NCI-H69 (cell line): ENCODE data around the gene CELF5.
"Not testable (repeated sequence)": the region's sequence is repeated elsewhere in the genome, so short reads cannot be mapped to it uniquely, and the experiment has no call there.

ENCODE experiments used
- DNase-seq: peaks from one replicate; lab custom pipeline; 2025; lab: John Stamatoyannopoulos, UW

CELF5 gene

DNA sequence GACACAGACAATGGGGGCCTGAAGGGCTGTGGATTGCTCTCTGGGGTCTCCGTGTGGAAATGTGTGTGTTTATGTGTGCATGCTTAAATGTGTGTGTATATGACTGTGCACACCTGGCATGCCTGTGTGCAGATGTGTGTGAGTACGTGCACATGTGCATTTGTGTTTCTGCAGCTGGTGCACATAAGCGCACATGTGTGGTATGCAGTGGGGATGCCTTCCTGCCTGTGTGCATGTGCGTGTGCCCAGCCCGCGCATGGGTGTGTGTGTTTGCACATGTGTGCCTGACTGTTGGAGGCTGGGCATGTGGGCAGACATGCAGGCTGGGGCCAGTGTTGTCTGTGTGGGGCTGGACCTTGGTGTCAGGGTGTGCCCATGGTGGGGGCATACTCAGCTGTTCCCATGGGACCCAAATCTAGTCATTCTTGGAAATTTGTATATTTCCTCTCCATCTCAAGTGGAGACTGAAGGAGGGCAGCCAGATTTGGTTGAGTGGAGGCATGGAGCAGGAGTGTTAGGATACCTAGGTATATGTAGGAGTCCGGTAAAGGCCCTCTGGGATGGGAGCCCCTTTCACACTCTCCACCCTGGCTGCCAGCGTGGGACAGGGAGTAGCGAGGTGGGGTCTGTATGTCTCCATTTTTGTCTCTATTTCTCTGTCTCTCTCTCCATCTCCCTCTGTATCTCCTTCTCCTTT, 49.9 kb downstream of the CELF5 start:
- no peak for DNase-seq

DNA sequence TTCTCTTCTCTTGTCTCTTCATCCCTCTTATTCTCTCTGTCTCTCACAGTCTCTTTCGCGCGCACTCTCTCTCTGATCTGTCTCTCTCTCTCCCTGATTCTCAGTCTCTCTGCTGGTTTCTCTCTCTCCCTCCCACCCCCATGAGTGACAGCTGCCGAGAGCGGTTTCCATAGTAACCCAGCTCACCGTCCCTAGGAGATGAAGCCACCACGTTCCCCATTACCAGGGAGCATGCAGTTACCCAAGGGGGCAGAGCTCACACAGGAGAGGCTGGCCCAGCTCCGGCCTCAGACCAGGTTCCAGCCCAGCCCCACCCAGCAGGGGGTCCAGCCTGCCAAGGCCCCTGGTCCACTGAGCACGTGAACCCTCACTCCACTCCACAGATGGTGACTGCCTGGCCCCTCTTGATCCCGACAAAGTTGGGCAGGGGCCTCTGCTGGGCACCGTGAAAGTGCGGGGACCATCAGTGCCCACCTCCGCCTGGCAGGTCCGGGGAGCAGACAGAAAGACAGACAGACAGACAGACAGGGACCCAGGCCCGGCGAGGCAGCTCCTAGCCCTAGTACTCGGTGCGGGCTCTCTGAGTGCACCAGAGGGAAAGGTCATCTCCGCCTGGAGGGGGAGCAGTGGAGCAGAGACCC, 50.6 kb downstream of the CELF5 start:
- DNase-seq: peak; percentile 60

DNA sequence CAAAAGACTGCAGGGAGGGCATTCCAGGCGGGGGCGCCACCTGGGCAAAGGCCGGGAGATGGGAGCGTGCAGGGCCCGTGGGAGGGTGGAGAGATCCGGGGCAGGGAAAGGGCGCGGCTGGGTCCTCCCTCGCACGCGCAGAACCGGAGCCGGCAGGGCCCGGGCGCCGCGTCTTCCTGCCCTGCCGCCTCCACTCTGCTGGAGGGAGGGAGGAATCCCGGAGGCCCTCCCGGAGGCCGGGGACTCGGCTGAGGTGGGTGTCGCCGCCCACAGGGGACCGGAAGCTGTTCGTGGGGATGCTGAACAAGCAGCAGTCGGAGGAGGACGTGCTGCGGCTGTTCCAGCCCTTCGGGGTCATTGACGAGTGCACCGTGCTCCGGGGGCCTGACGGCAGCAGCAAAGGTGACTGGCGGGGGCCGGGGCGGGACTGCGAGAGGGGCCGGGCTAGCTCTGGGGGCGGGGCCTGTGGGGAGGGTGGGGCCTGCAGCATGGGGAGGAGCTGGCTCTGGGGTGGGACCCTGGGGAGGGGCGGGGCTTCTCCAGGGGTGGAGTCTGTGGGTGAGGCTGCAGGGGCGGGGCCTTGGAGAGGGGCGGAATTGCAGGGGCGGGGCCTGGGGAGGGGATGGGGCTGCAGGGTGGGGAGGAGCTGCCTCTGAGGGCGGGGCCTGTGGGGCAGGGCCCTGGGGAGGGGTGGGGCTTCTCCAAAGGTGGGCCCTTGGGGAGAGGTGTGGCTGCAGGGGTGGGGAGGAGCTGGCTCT, 51.3 kb downstream of the CELF5 start:
- DNase-seq: peak; percentile 96

DNA sequence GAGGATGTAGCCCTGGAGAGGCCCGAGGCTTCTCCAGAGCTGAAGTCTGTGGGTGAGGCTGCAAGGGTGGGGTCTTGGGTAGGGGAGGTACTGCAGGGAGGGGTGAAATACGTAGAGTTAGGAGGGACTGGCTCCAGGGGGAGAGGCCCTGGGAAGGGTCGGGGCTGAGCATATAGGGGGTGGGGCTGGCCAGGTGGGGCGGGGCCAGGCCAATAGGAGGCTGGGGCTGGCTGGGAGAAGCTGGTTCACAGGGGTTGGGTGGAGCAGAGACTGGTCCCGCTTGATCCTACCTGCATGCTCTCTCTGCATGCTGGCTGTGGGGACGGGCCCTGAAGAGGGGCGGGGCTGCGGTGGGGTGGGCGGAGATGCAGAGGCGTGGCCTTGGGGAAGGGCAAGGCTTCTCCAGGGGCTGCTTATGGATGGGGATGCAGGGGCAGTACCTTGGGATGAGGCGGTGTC, 51.9 kb downstream of the CELF5 start:
- DNase-seq: no peak

DNA sequence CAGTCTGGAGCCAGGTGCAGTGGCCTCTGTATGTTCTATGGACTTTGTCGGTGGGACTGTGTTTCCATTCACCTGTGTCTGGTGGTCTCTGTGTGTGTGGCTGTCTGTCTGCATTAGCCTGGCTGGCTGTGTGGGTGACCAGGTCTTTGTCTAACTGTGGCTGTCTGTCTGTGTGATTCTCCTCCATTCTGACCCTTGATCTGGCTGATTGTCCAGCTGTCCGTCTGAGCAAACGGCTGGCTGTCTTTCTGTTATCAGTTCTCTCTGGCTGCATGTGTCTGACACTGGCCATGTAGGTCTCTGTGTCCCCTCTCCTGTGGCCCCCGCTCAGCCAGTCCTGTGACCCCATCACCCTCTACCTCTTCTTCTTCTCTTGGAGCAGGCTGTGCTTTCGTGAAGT, 53.2 kb downstream of the CELF5 start:
- no peak for DNase-seq

DNA sequence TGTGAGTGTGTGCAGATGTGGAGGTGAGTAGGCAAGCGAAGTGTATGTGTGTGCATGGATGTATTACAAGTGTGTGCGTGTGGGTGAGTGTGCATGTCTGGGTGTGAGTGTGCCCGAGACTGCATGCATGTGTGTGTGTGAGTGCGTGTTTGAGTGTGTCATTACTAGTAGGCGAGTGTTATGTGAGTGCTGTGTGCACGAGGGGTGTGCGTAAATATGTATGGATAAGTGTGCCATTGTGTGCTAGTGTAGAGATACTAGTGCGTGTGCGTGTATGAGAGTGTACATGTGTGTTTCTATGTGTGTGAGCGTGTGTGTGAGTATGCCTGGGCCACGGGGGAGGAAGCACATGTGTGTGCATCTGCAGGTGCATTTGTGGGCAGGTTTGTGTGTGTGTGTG, 53.8 kb downstream of the CELF5 start:
- DNase-seq: no peak

DNA sequence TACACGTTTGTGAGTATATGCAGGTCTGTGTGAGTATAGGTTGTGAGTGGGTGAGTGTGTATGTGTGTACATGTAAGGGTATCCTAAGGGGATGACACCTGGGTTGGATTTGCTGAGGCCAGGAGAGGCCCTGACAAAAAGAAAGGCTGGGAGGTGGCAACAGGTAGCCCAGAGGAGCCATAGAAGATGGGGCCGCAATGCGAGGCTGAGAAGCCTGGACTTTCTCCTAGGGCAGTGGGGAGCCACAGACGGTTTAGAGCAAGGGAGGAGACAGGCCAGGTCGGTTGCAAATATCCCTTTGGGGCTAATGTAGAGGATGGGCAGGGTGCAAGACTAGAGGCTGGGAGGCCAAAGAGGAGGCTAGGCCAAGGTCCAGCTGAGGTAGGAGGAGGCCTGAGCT, 54.3 kb downstream of the CELF5 start:
- DNase-seq: no peak

DNA sequence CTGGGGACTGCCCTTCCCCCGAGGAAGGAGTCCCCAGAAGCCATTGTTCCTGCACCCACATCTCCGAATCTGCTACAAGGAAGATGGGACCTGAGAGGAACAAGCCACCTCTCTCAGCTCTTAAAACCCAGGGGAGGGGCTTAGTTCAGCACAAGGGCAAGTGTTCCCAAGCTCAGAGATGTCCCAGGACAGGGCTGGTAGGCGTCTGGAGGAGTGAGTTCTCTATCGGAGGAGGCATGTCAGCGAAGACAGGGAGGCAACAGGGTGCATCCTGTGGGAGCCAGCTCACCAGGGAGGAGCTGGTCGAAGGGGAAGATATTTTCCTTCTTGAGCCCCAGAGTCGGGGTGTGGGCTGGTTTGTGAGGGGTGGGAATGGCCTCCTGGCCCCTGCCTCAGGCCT, 54.8 kb downstream of the CELF5 start:
- DNase-seq: no peak

DNA sequence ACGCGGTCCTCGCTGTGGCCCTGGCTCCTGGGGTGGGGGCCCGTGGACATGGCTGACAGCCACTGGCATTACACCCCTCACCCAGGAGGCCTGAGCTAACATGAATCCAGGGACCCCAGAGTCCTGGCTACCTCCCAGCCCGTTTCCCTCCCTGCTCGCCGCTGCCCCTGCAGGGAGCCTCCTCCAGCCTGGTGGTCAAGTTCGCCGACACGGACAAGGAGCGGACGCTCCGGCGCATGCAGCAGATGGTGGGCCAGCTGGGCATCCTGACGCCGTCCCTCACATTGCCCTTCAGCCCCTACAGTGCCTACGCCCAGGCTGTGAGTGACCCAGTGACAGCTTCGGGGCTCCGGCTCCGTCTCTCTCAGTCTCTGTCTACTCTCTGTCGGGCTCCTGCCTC, 56.6 kb downstream of the CELF5 start:
- DNase-seq: no peak

DNA sequence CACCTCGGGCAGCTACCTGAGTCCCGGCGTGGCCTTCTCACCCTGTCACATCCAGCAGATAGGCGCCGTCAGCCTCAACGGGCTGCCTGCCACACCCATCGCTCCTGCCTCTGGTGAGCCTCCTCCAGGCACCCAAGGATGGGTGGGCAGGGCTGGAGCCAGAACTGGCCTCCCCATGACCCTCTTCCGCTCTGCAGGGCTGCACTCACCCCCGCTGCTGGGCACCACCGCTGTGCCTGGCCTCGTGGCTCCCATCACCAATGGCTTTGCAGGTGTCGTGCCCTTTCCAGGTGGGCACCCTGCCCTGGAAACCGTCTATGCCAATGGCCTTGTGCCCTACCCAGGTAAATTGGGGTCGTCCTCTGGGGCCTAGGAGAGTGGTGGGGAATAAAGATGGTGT, 57.7 kb downstream of the CELF5 start:
- no peak for DNase-seq

DNA sequence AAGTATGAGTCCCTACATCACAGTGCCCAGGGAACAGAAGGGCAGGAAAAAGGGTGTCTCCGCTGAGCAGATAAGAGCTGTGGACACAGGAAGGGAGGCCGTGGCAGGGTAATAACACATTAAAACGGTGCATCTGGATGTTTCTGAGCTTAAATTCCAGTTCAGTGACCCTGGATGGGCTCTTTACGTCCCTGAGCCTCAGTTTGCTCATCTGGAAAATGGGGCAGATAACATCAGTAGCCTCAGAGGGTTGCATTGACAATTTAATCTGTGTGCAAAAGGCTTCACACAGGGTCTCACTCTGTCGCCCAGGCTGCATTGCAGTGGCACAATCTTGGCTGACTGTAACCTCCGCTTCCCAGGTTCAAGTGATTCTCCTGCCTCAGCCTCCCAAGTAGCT, 58.1 kb downstream of the CELF5 start:
- no peak for DNase-seq

DNA sequence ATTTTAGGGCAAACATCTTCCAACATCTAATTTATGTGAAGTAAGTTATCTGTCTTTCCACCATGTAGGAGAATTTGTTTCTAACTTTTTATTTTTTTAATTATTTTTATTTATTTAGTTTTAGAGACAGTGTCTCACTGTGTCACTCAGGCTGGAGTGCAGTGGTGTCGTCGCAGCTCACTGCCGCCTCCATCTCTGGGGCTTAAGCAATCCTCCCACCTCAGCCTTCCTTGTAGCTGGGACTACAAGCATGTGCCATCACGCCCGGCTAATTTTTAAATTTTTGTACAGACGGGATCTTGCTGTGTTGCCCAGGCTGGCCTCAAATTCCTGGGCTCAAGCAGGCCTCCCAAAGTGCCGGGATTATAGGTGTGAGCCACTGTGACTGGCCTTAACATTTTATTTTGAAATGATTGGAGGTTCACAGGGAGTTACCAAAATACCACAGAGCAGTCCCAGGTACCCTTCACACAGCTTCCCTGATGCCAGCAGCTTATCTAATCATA, 58.8 kb downstream of the CELF5 start:
- no peak for DNase-seq

DNA sequence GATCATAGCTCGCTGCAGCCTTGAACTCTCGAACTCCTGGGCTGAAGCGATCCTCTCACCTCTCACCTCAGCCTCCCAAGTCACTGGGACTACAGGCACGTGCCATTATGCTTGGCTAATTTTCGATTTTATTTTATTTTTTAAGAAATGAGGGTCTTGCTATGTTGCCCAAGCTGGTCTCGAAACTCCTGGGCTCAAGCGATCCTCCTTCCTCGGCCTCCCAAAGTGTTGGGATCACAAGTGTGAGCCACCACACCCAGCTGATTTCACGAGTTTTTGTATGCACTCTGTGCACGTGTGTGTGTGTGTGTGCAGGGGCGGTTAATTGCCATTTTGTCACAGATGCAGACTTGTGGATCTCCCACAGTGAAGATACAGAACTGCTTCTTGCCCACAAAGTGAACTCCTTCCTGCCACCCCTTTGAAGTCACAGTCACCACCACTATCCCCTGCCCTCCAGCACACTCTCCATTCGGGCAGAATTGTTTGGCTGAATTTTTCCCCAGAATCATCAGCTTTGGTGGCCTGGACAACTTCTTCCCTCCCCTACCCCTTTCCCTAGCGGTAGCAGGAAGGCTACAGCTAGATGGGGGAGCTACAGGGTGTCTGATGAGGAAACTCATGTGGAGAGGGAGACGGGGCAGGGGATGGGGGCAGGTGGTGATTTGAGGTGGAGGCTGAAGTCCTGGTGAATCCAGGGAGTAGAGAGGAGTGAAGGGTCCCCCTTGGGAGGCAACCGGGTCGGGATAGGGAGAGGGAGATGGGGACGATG, 59.6 kb downstream of the CELF5 start:
- DNase-seq: no peak

DNA sequence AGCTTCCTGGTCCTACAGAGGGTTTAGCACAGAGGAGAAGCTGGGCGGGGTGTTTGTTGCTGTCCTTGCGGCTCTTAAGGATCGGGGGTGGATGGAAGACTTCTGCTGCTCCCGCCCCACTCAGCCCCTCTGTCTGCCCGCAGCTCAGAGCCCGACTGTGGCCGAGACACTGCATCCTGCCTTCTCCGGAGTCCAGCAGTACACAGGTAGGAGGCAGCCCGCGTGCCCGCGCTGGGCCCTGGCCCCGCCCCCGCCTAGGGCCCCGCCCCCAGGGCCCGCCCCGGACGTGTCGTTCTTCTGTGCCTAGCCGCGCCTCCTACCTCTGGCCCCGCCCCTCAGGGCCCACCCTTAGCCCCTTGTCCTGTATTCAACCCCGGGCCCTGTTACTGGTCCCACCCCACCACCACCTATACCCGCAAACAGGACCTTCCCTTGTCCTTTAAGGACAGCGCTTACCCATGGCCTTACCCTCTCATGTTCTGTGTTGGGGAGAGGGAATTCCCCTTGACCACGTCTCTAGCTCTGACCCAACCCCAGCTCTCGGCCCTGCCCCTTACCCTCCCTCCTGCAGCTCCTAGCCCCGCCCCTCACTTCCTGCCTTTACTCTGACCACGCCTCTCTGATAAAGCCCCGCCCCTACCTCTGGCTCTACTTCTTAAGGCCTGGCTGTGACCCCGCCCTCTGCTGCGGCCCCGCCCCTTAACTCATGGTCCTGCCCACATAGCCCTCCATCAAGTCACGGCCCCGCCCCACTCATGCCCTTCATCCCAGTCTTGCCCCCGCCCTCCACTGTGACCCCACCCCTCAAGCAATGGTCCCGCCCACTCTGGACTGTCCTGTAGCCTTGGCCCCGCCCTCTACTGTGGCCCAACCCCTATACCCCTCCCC, 60.5 kb downstream of the CELF5 start:
- DNase-seq: peak; percentile 76

DNA sequence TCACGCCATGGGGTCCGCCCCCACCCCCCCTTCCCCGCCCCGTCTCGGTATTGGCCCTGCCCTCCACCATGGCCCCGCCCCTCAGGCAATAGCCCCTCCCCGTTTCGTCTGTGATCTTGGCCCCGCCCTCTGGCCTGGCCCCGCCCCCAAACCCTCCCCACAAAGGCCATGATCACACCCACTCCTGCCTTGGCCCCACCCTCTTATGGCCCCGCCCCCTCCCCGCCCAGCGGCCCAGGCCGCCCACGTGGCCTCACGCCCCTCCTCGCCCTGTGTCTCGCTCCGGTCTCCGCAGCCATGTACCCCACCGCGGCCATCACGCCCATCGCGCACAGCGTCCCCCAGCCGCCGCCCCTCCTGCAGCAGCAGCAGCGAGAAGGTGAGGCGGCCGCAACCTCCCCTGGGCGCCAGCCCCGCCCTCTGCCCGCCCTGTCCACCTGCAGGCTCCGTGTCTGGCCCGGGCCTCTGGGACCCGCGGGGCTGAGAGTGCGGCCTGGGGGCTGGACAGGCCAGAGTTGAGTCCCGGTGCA, 61.3 kb downstream of the CELF5 start:
- DNase-seq: peak; percentile 71

DNA sequence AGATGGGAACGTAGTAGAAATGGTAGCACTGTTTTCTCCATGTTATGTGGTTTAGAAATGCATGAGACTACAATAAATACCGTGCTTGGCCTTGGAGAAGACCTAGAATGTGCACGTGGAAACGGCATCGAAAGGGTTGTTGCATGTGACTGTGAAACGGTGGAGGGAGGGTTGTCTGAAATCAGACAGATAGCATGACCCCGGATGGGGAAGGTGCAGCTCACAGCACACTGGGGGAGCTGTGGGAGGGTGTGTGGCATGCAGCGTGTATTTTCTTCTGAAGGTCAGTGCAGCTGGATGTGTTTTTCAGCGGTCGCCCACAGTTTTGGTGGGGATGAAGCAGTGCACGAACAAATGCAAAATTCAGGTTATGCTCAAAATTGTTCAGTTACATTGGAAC, 63.4 kb downstream of the CELF5 start:
- no peak for DNase-seq

DNA sequence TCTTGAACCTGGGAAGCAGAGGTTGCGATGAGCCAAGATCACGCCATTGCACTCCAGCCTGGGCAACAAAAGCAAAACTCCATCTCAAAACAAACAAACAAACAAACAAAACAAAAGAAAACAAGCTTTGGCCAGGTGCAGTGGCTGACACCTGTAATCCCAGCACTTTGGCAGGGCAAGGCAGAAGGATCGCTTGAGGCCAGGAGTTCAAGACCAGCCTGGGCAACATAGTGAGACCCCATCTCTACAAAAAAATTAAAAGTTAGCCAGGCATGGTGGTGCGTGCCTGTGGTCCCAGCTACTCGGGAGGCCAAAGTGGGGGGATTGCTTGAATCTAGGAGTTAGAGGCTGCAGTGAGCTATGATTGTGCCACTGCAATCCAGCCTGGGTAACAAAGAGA, 64.0 kb downstream of the CELF5 start:
- DNase-seq: not testable (repeated sequence)

DNA sequence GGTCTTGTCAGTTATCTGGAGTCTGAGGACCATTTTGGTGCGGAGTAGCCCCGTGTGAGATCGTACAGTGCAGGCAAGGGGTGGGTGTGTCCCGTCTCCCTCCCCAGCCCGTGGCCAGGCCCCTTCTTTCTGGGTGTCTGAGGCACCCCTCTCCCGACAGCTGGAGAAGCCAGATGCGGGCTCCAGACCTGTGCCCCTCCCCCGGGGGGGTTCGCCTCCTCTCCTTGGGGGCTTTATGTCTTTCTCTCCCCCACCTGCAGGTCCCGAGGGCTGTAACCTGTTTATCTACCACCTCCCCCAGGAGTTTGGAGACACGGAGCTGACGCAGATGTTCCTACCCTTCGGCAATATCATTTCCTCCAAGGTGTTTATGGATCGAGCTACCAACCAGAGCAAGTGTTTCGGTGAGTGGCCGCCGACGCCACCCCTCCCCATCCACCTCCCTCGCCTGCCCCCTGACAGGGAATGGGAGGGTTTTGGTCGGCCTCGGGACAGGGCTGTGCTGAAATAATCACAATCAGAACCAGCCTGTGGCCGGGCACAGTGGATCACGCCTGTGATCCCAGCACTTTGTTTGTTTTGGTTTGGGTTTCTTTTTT, 65.6 kb downstream of the CELF5 start:
- peak; percentile 74 for DNase-seq

DNA sequence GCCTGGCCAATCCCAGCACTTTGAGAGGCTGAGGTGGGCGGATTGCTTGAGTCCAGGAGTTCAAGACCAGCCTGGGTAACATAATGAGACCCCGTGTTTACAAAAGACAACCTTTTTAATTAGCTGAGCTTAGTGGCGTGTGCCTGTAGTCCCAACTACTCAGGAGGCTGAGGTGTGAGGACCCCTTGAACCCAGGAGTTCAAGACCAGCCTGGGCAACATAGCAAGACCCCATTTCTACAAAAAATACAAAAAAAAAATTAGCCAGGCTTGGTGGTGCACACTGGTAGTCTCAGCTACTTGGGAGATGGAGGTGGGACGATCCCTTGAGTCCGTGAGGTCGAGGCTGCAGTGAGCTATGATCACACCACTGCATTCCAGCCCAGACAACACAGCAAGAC, 66.4 kb downstream of the CELF5 start:
- not testable (repeated sequence) for DNase-seq

DNA sequence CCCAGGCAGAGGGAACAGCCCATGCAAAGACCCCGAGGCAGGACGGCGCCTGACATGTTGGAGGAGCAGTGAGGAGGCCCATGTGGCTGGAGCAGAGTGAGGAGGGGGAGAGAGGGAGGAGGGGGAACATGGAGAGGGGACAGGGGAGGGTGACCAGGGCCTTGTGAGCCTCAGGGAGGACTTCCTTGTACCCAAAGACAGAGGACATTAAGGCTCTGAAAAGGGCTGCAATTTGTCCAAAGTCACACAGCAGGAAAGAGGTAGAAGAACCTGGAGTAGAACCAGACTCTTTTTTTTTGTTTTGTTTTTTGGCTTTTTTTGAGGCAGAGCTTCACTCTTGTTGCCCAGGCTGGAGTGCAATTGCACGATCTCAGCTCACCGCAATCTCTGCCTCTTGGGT, 67.2 kb downstream of the CELF5 start:
- no peak for DNase-seq
